GM19193 (cell line): ENCODE results near the gene TNS3.

Experiments used
- POLR2A ChIP-seq: IDR thresholded peaks from 4 replicates; pipeline ENCODE4 v1.6.1; 2011; ENCODE audit not compliant: insufficient read depth, insufficient read length; ENCODE audit errors: extremely low read depth

The TNS3 gene

DNA sequence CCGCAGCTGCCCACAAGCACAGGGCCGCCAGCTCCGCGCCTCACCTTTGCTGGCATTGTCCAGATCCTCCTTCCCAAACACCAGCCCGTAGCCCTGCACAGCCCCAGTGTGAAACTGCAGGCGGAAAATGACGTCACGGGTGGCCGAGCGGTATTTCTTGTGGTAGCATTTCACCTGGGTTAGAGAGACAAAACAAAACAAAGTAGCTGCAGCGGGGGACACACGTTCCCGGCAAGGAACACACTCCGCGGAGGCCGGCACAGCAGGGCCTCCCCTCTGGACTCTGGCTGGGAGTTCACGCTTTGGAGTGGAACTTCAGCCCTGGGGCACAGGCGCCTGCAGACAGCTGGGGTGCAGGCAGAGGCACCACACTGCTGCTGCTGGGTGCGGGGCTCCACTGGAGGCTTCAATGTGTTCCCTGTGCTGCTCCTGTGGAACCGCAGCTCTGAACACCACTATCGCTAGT lies 181.1 kb downstream of the TNS3 start:
- TF ChIP-seq POLR2A = no peak

DNA sequence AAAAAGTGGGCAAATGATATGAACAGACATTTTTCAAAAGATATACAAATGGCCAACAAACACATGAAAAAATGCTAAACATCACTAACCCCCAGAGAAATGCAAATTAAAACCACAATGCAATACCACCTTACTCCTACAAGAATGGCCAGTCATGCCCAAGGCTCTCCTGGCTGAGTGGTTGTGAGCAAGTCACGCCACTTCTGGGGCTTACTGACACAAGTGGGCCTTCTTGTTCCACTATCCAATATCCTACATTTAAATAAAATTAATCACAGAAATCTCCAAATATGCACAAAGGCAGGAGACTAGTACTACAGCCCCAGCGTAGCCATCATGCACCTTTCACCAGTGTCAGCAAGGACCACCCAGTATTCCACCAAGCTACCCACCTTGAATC lies 181.9 kb downstream of the TNS3 start:
- no peak for TF ChIP-seq POLR2A

DNA sequence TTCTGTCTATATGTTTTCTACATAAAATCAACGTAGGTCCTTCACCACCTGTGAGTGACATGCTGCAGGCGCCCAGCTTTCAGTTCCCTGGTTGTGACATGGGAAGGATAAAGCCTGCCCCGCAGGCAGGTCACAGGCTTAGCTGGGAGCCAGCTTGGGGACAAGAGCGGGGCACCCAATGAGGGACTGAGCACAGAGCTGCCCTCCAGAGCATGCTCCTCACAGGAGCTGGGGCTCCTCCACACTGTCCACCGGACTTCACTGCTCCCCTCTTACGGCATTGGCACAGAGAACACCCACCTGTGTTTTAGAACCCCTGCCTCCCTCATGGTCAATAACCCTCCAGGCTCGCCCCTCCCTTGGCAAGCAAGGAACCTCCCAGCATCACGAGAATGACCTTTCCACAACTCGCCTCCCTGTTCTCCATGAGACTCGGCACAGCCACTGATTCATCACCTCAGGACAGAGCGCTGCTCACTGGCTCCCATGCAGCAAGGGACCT lies 187.1 kb downstream of the TNS3 start:
- TF ChIP-seq POLR2A = no peak

DNA sequence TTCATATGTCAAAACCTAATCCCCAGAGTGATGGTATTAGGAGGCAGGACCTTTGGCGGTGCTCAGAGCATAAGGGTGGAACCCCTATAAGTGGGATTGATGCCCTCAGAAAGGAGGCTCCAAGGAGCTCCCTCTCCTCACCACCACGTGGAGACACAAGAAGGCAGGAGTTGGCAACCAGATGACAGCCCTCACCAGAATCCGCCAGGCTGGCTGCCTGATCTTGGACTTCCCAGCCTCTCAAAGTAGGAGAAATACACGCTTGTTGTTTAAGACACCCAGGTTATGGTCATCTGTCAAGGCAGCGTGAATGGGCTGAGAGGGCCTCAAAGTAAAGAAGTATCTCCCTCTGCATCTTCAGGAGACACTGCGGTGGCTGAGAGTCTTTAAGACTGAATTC lies 187.7 kb downstream of the TNS3 start:
- no peak for TF ChIP-seq POLR2A

DNA sequence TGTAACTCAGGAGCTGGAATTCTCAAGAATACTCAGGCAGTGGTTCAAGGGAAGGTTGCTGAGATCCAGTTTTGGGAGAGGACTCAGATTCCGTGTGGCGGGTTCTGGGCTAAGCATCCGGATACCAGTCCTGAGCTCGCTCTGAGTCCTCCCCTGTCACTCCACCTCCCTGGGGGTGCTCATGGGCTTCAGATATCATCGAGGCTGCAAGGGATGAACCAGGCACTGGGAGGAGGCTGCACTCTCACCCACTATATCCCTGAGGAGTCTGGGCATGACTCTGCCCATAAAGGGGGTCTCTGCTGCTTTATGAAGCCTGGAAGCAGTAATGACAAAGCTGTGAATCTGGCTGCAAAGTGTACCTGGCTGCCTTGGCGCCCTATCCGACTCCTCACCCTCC lies 188.5 kb downstream of the TNS3 start:
- no peak for TF ChIP-seq POLR2A

DNA sequence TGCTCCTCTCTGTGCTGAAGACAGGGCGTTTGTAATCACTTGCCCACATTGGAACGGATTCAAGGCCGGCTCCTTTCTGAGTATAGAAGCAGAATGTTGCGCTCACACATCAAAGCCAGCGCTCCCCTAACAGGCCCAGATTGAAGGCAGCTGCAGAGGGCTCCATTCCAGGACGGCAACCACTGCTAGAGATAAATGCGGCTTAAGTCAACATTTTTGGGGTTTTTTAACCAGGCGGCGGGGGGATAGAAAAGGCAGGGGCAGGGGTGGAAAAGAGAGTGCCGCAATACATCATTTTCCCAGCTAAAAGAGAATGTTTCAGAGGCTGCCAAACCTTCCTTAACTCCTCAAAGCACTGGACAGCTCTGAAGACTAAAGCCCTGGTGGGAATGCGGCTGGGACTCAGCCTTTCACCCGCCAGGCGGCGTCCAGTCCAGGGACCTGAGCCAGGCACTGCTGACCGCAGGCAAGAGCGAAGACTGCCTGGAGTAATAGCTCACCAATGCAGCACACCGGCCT lies 189.6 kb downstream of the TNS3 start:
- TF ChIP-seq POLR2A = no peak

DNA sequence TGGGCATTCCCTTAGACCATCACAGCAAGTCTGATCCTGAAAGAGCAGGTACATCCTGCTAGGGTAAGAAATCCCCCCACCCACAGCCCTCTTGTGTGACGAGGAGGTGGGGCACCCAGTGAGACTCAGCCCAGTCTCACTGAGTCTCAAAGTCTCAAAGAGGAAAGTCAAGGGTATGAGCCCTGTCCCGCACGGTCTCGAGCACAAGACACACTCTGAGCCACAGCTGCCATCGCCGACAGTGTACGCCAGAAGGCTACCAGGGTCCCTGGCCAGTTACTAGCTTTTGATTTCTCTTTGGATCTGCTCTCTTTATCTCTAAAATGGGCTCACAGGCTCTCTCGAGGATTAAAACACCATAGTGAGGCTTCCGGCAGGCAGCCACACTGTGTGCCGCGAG lies 190.2 kb downstream of the TNS3 start:
- no peak for TF ChIP-seq POLR2A

DNA sequence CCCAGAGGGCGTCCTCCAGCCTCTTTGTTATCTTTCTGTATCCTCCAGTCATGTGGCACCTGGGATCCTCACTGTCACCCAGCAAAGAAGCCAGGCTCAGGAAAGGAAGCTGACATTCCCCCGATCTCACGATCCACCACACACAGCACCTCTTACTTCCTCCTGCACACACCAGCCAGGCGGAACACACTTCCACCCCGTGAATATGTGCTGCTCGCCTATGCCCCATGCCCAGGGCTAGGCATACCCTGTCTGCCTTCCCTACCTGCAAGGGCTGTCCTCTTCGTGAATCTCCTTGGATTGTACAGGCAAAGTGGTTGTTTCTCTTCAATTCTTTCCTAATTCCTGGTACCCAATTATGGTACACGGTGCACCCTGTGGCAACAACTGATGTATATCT lies 191.0 kb downstream of the TNS3 start:
- no peak for TF ChIP-seq POLR2A

DNA sequence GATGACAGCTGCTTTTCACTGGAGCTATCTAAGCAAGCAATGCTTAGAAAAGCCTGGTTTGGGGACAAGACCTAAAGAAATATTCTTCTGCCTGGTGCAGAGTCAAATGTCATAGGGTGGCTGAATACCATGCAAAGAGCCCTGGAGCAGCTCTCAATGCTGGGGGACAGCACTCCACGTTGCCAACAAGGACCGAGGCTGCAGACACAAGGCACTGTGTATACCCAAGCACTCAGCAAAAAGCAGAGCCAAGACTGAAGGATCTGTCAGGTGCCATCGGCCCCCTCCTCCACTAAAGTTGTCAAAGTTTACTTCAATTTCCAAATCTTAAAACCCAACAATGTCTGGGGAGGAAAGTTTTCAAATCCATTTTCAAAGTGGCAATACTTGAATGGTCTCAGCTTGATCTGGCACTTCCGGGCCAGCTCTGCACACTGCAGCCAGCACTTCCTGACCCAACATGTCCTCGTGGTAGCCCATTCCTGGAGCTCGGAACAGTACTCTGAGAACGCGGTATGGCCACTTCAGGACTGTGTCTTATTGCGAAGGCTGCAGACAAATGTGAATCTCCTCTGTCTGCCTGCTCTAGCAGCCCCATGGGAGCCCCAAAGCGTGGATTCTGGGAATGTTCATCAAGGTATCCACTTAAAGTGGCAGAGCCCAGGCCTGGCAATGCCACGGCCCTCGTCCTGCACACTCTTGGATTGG lies 191.8 kb downstream of the TNS3 start:
- no peak for TF ChIP-seq POLR2A

DNA sequence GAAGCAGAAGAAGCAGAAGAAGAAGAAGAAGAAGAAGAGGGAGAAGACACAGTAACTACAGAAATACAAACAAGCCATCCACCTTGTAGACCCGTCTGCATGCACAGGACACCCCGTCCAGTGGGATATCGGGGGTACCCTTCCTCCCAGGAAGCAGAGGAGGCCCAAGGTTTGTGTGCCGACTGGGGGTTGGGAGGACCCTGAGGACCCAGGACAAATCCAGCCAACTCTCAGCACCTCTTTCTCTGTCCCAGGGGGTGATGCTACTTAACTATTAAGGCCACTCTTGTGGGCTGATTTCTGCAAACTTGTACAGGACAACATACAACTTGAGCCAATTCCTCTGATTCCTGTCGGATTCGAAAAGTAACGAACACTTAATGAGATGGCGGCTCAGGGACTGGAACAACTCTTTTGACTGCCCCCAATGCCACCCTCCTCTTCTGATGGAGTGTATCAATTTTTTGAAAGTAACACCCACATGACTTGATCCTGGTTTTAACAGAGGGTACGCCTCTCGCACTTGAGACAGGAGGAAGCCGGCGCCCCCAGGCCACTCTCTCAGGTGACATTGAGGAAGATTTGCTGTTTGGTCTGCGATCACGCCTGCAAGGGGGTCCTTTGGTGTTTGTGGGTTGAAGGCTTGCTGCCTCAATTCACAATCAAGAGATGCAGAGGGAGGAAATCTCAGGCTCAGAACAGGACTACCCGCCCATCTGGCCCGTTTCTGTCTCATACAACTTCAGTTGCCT lies 192.6 kb downstream of the TNS3 start:
- TF ChIP-seq POLR2A = no peak

DNA sequence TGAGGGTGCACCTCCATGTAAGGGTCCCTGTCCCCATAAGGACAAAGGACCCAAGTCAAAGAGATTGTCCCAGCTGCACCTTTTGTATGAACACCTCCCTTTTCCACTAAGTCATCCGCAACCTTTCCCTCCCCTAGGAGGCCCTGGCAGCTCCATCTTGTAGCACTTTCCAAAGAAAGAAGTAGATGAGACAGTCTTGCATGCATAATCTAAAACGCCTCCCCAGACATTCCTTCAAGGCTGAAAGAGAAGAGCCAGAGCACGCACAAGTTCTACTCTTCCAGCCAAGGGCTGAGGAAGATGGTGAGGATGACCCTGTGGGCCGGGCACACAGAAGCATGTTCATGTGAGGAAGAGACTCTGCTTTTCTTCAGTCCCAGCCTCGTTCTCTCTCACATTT lies 194.4 kb downstream of the TNS3 start:
- no peak for TF ChIP-seq POLR2A

DNA sequence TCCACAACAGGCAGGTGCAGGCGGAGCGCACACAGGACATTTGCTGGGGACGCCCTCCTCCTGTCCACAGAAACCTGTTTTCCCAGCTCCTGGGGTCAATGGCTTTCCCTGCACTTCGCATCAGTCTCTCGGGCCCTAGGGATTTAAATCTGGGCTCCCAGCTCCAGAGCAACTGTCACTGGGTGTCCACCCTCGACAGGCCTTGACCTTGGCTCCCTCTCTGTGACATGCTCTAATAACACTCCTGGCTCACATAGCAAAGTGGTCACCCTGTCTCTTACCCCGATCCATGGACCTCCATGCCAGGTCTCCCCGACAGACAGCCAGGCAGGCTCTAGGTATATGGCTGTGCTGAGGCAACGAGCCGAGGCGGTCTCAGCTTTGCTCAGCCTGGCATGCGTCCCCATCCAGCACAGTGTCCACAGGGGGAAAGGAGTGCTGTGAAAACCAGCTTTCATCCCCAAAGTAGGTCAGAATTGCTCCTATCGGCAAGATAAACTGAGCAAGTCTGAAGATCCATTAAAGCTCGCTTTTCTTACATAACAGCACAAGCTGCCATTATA lies 195.6 kb downstream of the TNS3 start:
- TF ChIP-seq POLR2A = no peak

DNA sequence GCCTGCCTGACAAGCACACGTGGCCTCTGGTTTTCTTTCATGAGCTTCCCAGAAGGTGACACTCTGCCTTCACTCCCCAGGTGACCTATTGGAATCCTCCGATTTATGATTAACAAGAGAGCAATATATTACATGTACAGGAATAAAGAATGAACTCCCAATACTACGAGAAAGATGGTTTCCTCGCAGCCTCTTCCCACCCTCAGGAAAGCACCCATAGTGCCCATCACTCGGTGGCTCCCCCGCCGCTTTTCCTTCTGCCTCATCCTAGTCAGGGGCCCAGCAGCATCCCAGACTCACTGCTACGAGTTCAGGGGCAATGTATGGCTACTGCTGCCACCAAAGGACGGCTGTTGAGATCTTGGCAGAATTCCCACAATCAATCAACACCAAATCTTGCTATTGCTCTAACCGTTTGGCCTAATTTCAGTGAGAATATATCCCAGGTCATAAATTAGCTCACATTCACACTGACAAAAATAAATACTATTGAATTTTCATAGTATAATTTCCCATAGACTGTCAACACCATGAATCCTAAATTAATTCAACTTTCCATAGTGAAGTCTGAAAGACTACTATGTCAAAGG lies 196.3 kb downstream of the TNS3 start:
- TF ChIP-seq POLR2A = no peak

DNA sequence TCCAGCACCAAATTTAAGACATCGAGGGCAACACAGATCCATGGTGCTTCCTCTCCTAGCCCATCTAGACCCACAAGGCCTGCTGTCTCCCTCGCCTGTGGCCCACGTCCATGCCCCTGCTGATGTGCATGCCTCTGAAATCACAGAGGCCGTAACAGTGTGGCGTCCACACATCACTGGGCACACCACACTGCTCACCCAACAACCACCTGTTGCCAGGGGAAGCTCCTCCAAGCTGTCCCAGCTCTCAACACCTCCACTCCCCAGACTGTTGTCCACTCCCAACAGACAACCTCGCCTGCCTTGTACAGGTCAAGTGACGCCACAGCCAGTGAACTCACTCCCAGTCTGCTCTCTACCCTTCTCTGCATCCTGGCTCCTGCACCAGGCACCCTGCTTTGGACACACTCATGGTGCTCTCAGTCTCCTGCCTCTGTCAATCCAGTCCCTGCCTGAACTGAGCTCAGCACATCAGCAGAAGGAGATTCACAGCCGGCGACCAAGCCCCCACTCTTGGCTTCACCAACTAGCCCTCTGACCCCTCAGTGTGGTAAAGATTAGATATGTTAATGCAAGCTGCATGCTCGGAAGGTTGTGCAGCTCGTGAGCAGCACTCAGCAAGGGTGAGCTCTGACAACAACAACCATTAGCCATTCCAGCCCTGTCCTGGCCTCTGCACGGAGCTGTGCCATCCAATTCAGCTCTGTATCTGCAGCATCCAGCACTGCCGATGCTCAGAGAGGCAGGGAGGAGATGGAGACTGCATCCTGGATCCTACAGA lies 197.0 kb downstream of the TNS3 start:
- TF ChIP-seq POLR2A = no peak
